BE2C (cell line): Measurements from ENCODE around the gene MRO.

Experiments
- DNase-seq: peaks from one replicate; pipeline ENCODE4 v3.0.0-alpha.2; 2020
- H3K27me3 ChIP-seq: fragments of 250-450 bp; sonication (Bioruptor Pico); 2 replicates; pipeline ENCODE4 v1.5.1; 2020; ENCODE audit warnings: mild to moderate bottlenecking
- H3K36me3 ChIP-seq: fragments of 250-450 bp; sonication (Bioruptor Pico); 2 replicates; pipeline ENCODE4 v1.5.1; 2020; ENCODE audit warnings: mild to moderate bottlenecking
- H3K4me1 ChIP-seq: fragments of 250-450 bp; sonication (Bioruptor Pico); 2 replicates; pipeline ENCODE4 v1.5.1; 2020
- H3K4me3 ChIP-seq: 2 replicates; pipeline ENCODE4 v1.5.1; 2011; ENCODE audit warnings: low read depth, low read length
- H3K9me3 ChIP-seq: fragments of 250-450 bp; sonication (Bioruptor Pico); 2 replicates; pipeline ENCODE4 v1.5.1; 2020
- CTCF ChIP-seq: IDR thresholded peaks from 2 replicates; pipeline ENCODE4 v1.5.1; 2012; ENCODE audit warnings: mild to moderate bottlenecking, low read depth, low read length

Gene MRO

GRCh38 chr18:50792885-50793284 lies 26.9 kb downstream of the MRO start:
- H3K4me1 ChIP-seq, result no peaks in the 10 kb centered on the region
- no peak overlapping the region for H3K4me3 ChIP-seq
- H3K9me3 ChIP-seq, result no peaks in the 10 kb centered on the region
- H3K36me3 ChIP-seq, result no peaks in the 10 kb centered on the region
- TF ChIP-seq CTCF, result no peak
- no peaks in the 10 kb centered on the region for H3K27me3 ChIP-seq
- DNase-seq, result no peak

- TF ChIP-seq CTCF, result no peak
- no peak overlapping the region for H3K4me3 ChIP-seq
- H3K36me3 ChIP-seq, result no peaks in the 10 kb centered on the region
- H3K9me3 ChIP-seq, result no peaks in the 10 kb centered on the region
- no peaks in the 10 kb centered on the region for H3K27me3 ChIP-seq
- no peak for DNase-seq
- no peaks in the 10 kb centered on the region for H3K4me1 ChIP-seq
These were observed 28.0 kb downstream of the MRO start for GRCh38 chr18:50791599-50792438.

GRCh38 chr18:50790948-50791347 lies 28.9 kb downstream of the MRO start:
- no peak overlapping the region for H3K4me3 ChIP-seq
- no peaks in the 10 kb centered on the region for H3K9me3 ChIP-seq
- no peaks in the 10 kb centered on the region for H3K4me1 ChIP-seq
- no peaks in the 10 kb centered on the region for H3K27me3 ChIP-seq
- no peaks in the 10 kb centered on the region for H3K36me3 ChIP-seq
- TF ChIP-seq CTCF, result no peak
- DNase-seq, result no peak

GRCh38 chr18:50790241-50790640 lies 29.6 kb downstream of the MRO start:
- no peak for TF ChIP-seq CTCF
- Histone ChIP-seq H3K27me3 (no peaks in the 10 kb centered on the region), H3K4me3 (no peak overlapping the region), H3K9me3 (no peaks in the 10 kb centered on the region), H3K36me3 (no peaks in the 10 kb centered on the region), H3K4me1 (no peaks in the 10 kb centered on the region)
- no peak for DNase-seq

- Histone ChIP-seq H3K36me3 (no peaks in the 10 kb centered on the region), H3K9me3 (no peaks in the 10 kb centered on the region), H3K27me3 (no peaks in the 10 kb centered on the region), H3K4me1 (no peaks in the 10 kb centered on the region), H3K4me3 (no peak overlapping the region)
- no peak for DNase-seq
- TF ChIP-seq CTCF, result no peak
These were observed 31.5 kb downstream of the MRO start for GRCh38 chr18:50788284-50788683.

- Histone ChIP-seq H3K4me1 (no peaks in the 10 kb centered on the region), H3K4me3 (no peak overlapping the region), H3K36me3 (no peaks in the 10 kb centered on the region), H3K9me3 (no peaks in the 10 kb centered on the region), H3K27me3 (no peaks in the 10 kb centered on the region)
- TF ChIP-seq CTCF, result no peak
- DNase-seq, result no peak
These were observed 33.0 kb downstream of the MRO start for GRCh38 chr18:50786864-50787263.
